Stimulated activated CD4-positive, alpha-beta T cell treated with anti-CD3 and anti-CD28 coated beads, Interleukin-15, amount 100 ng/mL, for 24 hours (primary cell): ENCODE results near the gene FXYD7.
"Not testable (repeated sequence)": the region's sequence is repeated elsewhere in the genome, so short reads cannot be mapped to it uniquely, and the experiment has no call there.

Source experiments
- DNase-seq: peaks from one replicate; pipeline ENCODE4 v3.0.0-alpha.2; 2020

Gene FXYD7

GRCh38 chr19:35128398-35129057, 14.5 kb upstream of the FXYD7 start:
- no peak for DNase-seq

GRCh38 chr19:35129724-35130274, 13.3 kb upstream of the FXYD7 start:
- not testable (repeated sequence) for DNase-seq

- no peak for DNase-seq
Measured at GRCh38 chr19:35130761-35131720, 12.0 kb upstream of the FXYD7 start.

GRCh38 chr19:35132254-35132653, 10.8 kb upstream of the FXYD7 start:
- DNase-seq = no peak

- no peak for DNase-seq
Measured at GRCh38 chr19:35133826-35134225, 9.2 kb upstream of the FXYD7 start.

GRCh38 chr19:35134601-35135242, 8.3 kb upstream of the FXYD7 start, which contains the start of gene LGI4:
LGI4 (minus strand) TSS chr19:35135059; CDS start chr19:35134680, 379 bp downstream.
- DNase-seq = no peak

- peak; percentile 78 for DNase-seq
Measured at GRCh38 chr19:35135389-35135909, 7.6 kb upstream of the FXYD7 start.

- no peak for DNase-seq
Measured at GRCh38 chr19:35136231-35136630, 6.8 kb upstream of the FXYD7 start.

- no peak for DNase-seq
Measured at GRCh38 chr19:35136977-35137702, 5.9 kb upstream of the FXYD7 start.

- no peak for DNase-seq
Measured at GRCh38 chr19:35138305-35138892, 4.7 kb upstream of the FXYD7 start, which contains the start of gene FXYD1. FXYD1 (plus strand) TSS chr19:35138824; CDS start chr19:35140080, 1,256 bp downstream.

- no peak for DNase-seq
Measured at GRCh38 chr19:35140207-35140961, 2.7 kb upstream of the FXYD7 start.

GRCh38 chr19:35140962-35141836, 1.9 kb upstream of the FXYD7 start:
- peak; percentile 98 for DNase-seq

GRCh38 chr19:35141837-35142605, 1.0 kb upstream of the FXYD7 start:
- no peak for DNase-seq

- DNase-seq = peak; percentile 74
Measured at GRCh38 chr19:35142606-35143230, 337 bp upstream of the FXYD7 start.

- no peak for DNase-seq
Measured at GRCh38 chr19:35143818-35144217, 763 bp downstream of the FXYD7 start.

- no peak for DNase-seq
Measured at GRCh38 chr19:35144259-35144599, 1.2 kb downstream of the FXYD7 start.

GRCh38 chr19:35144600-35145436, 1.8 kb downstream of the FXYD7 start:
- DNase-seq = no peak
